ENCODE results near the gene SRSF7. TPM values are rescaled to one million over a fixed set of nuclear protein-coding genes. Genes with fewer than 3 reads are reported as not detected.
"Not testable (repeated sequence)": the region's sequence is repeated elsewhere in the genome, so short reads cannot be mapped to it uniquely, and the experiment has no call there.

The SRSF7 gene
- polyA plus RNA-seq, 1 donor from 2014 or later = 284 TPM

- peaks cover 0 to 3% (median 0%) of the 10 kb centered on the region in 3 donors for H3K9me3 Mint-ChIP-seq
- H3K4me3 Mint-ChIP-seq = peak overlapping the region in 3 of 4 donors; percentile 52 to 85 (median 78)
- peaks cover 22% of the 10 kb centered on the region for H3K36me3 Mint-ChIP-seq
- H3K27ac Mint-ChIP-seq = peak overlapping the region in 2 of 3 donors; percentile 93 to 99
- peaks cover 39 to 59% (median 49%) of the 10 kb centered on the region in 3 donors for H3K4me1 Mint-ChIP-seq
- peaks cover 3% of the 10 kb centered on the region for H3K27me3 Mint-ChIP-seq
Measured at GRCh38 chr2:38747819-38748218, 3.3 kb downstream of the SRSF7 start.

GRCh38 chr2:38747007-38747424, 4.1 kb downstream of the SRSF7 start:
- Mint-ChIP-seq H3K36me3 (peaks cover 22% of the 10 kb centered on the region), H3K27ac (peak overlapping the region; percentile 16 to 99 (median 77))

GRCh38 chr2:38745267-38745666, 5.9 kb downstream of the SRSF7 start:
- H3K36me3 Mint-ChIP-seq = peaks cover 17% of the 10 kb centered on the region
- H3K27ac Mint-ChIP-seq = peak overlapping the region in 2 of 3 donors; percentile 32 to 99

More at GRCh38 chr2:38747007-38747424, 4.1 kb downstream of the SRSF7 start:
- Mint-ChIP-seq H3K4me1 (peaks cover 39 to 58% (median 45%) of the 10 kb centered on the region in 3 donors), H3K4me3 (peak overlapping the region in 3 of 4 donors; percentile 5 to 78 (median 10)), H3K9me3 (peaks cover 0 to 3% (median 0%) of the 10 kb centered on the region in 3 donors), H3K27me3 (peaks cover 3% of the 10 kb centered on the region)

GRCh38 chr2:38744399-38744780, 6.8 kb downstream of the SRSF7 start:
- Mint-ChIP-seq H3K4me3 (peak overlapping the region in 1 of 4 donors; percentile 23), H3K36me3 (peaks cover 18% of the 10 kb centered on the region), H3K27me3 (no peaks in the 10 kb centered on the region), H3K4me1 (peaks cover 37 to 54% (median 40%) of the 10 kb centered on the region in 3 donors), H3K27ac (peak overlapping the region in 1 of 3 donors; percentile 99), H3K9me3 (no peaks in the 10 kb centered on the region)

More at GRCh38 chr2:38745267-38745666, 5.9 kb downstream of the SRSF7 start:
- H3K27me3 Mint-ChIP-seq = no peaks in the 10 kb centered on the region
- no peaks in the 10 kb centered on the region for H3K9me3 Mint-ChIP-seq
- peak overlapping the region in 1 of 4 donors; percentile 24 for H3K4me3 Mint-ChIP-seq
- H3K4me1 Mint-ChIP-seq = peaks cover 38 to 57% (median 45%) of the 10 kb centered on the region in 3 donors

- peak overlapping the region in 1 of 4 donors; percentile 23 for H3K4me3 Mint-ChIP-seq
- H3K27ac Mint-ChIP-seq = peak overlapping the region in 2 of 3 donors; percentile 4 to 99
- H3K9me3 Mint-ChIP-seq = no peaks in the 10 kb centered on the region
- peaks cover 15% of the 10 kb centered on the region for H3K36me3 Mint-ChIP-seq
- H3K27me3 Mint-ChIP-seq = no peaks in the 10 kb centered on the region
- peaks cover 36 to 54% (median 36%) of the 10 kb centered on the region in 3 donors for H3K4me1 Mint-ChIP-seq
Measured at GRCh38 chr2:38743672-38744398, 7.3 kb downstream of the SRSF7 start.

- Mint-ChIP-seq H3K4me1 (peaks cover 30 to 49% (median 35%) of the 10 kb centered on the region in 3 donors), H3K9me3 (no peaks in the 10 kb centered on the region), H3K27ac (peak overlapping the region in 2 of 3 donors; percentile 26 to 99), H3K27me3 (no peaks in the 10 kb centered on the region), H3K4me3 (peak overlapping the region in 1 of 4 donors; percentile 23), H3K36me3 (peaks cover 10% of the 10 kb centered on the region)
Measured at GRCh38 chr2:38742797-38743559, 8.2 kb downstream of the SRSF7 start.

- peaks cover 15 to 33% (median 20%) of the 10 kb centered on the region in 3 donors for H3K4me1 Mint-ChIP-seq
Measured at GRCh38 chr2:38740851-38741731, 10.1 kb downstream of the SRSF7 start.

GRCh38 chr2:38739524-38739923, 11.6 kb downstream of the SRSF7 start:
- no peak overlapping the region for H3K4me3 Mint-ChIP-seq
- peaks cover 8% of the 10 kb centered on the region for H3K36me3 Mint-ChIP-seq
- peaks cover 9 to 27% (median 15%) of the 10 kb centered on the region in 3 donors for H3K4me1 Mint-ChIP-seq
- H3K27me3 Mint-ChIP-seq = no peaks in the 10 kb centered on the region
- H3K9me3 Mint-ChIP-seq = no peaks in the 10 kb centered on the region
- H3K27ac Mint-ChIP-seq = peak overlapping the region in 1 of 3 donors; percentile 70

More at GRCh38 chr2:38740851-38741731, 10.1 kb downstream of the SRSF7 start:
- H3K4me3 Mint-ChIP-seq = peak overlapping the region in 2 of 4 donors; percentile 22 to 52
- H3K27ac Mint-ChIP-seq = peak overlapping the region; percentile 62 to 99 (median 76)
- no peaks in the 10 kb centered on the region for H3K27me3 Mint-ChIP-seq
- H3K36me3 Mint-ChIP-seq = peaks cover 6% of the 10 kb centered on the region
- no peaks in the 10 kb centered on the region for H3K9me3 Mint-ChIP-seq

GRCh38 chr2:38737925-38738324, 13.2 kb downstream of the SRSF7 start:
- Mint-ChIP-seq H3K27me3 (no peaks in the 10 kb centered on the region), H3K36me3 (peaks cover 11% of the 10 kb centered on the region), H3K4me1 (peaks cover 5 to 15% (median 13%) of the 10 kb centered on the region in 3 donors), H3K4me3 (no peak overlapping the region), H3K9me3 (no peaks in the 10 kb centered on the region), H3K27ac (peak overlapping the region in 1 of 3 donors; percentile 70)

- not testable (repeated sequence) for H3K9me3 Mint-ChIP-seq, H3K4me3 Mint-ChIP-seq, H3K27me3 Mint-ChIP-seq, H3K27ac Mint-ChIP-seq
- peaks cover 5 to 15% (median 12%) of the 10 kb centered on the region in 3 donors for H3K4me1 Mint-ChIP-seq
- peaks cover 11% of the 10 kb centered on the region for H3K36me3 Mint-ChIP-seq
Measured at GRCh38 chr2:38737000-38737698, 14.0 kb downstream of the SRSF7 start.

GRCh38 chr2:38735999-38736320, 15.2 kb downstream of the SRSF7 start:
- Mint-ChIP-seq H3K27ac (no peak overlapping the region), H3K9me3 (no peaks in the 10 kb centered on the region), H3K4me1 (peaks cover 4 to 11% (median 10%) of the 10 kb centered on the region in 3 donors), H3K27me3 (no peaks in the 10 kb centered on the region), H3K4me3 (no peak overlapping the region), H3K36me3 (peaks cover 11% of the 10 kb centered on the region)

GRCh38 chr2:38734299-38735058, 16.7 kb downstream of the SRSF7 start:
- no peak overlapping the region for H3K4me3 Mint-ChIP-seq
- H3K27ac Mint-ChIP-seq = peak overlapping the region in 1 of 3 donors; percentile 18
- H3K27me3 Mint-ChIP-seq = no peaks in the 10 kb centered on the region
- H3K36me3 Mint-ChIP-seq = peaks cover 16% of the 10 kb centered on the region
- no peaks in the 10 kb centered on the region for H3K9me3 Mint-ChIP-seq
- peaks cover 1 to 6% (median 6%) of the 10 kb centered on the region in 3 donors for H3K4me1 Mint-ChIP-seq

GRCh38 chr2:38733300-38733971, 17.7 kb downstream of the SRSF7 start:
- H3K4me1 Mint-ChIP-seq = peaks cover 0 to 3% (median 1%) of the 10 kb centered on the region in 3 donors
- H3K27ac Mint-ChIP-seq = no peak overlapping the region
- no peaks in the 10 kb centered on the region for H3K27me3 Mint-ChIP-seq
- H3K4me3 Mint-ChIP-seq = no peak overlapping the region
- H3K36me3 Mint-ChIP-seq = peaks cover 18% of the 10 kb centered on the region
- H3K9me3 Mint-ChIP-seq = no peaks in the 10 kb centered on the region
